IPS DF 6.9 (cell line): ENCODE measurements around the gene HDGFL3.
"Not testable (repeated sequence)": the region's sequence is repeated elsewhere in the genome, so short reads cannot be mapped to it uniquely, and the experiment has no call there.

Experiments used
- DNase-seq: peaks from one replicate; pipeline ENCODE4 v3.0.0-alpha.2; 2013; ENCODE audit warnings: low read depth, low spot score
- H3K27ac ChIP-seq: one replicate; pipeline ENCODE4 v1.5.1; 2013; ENCODE audit warnings: low read length, control low read depth
- H3K27me3 ChIP-seq: 2 replicates; pipeline ENCODE4 v1.6.1; 2013; ENCODE audit warnings: mild to moderate bottlenecking, low read length; ENCODE audit not compliant: control insufficient read depth, insufficient read depth
- H3K36me3 ChIP-seq: 2 replicates; pipeline ENCODE4 v1.6.1; 2013; ENCODE audit warnings: low read length; ENCODE audit not compliant: control insufficient read depth, insufficient read depth
- H3K4me1 ChIP-seq: 2 replicates; pipeline ENCODE4 v1.6.1; 2013; ENCODE audit warnings: low read length; ENCODE audit not compliant: control insufficient read depth, insufficient read depth
- H3K4me3 ChIP-seq: 2 replicates; pipeline ENCODE4 v1.5.1; 2013; ENCODE audit warnings: mild to moderate bottlenecking, low read length
- H3K9me3 ChIP-seq: 2 replicates; pipeline ENCODE4 v1.6.1; 2013; ENCODE audit warnings: low read length, inconsistent platforms; ENCODE audit not compliant: control insufficient read depth, insufficient read depth
- WGBS: extraction: QIAGEN DNeasy Blood & Tissue Kit; methylation state at CpG from one replicate; pipeline ENCODE4 v1.1.7; 2013; ENCODE audit warnings: mixed read lengths, missing lambda C conversion rate; ENCODE audit not compliant: insufficient read length, insufficient coverage; 5-methylcytosine and 5-hydroxymethylcytosine counted together

Gene HDGFL3

GRCh38 chr15:83207660-83208366 lies at the start of gene HDGFL3:
Gene HDGFL3 (minus strand): TSS chr15:83207823. CDS start chr15:83207414, 409 bp downstream.
- H3K9me3 ChIP-seq: no peaks in the 10 kb centered on the region
- peak within 1 kb of the TSS; percentile 89 for H3K4me3 ChIP-seq
- no CpG with 5 or more reads among the region's 94 CpGs for WGBS
- H3K27ac ChIP-seq: no peak within 1 kb of the TSS
- H3K4me1 ChIP-seq: peaks cover 3% of the 10 kb centered on the region; the same call in 1 of the 2 replicates
- H3K36me3 ChIP-seq: no peaks in the 10 kb centered on the region
- no peaks in the 10 kb centered on the region for H3K27me3 ChIP-seq
- no peak for DNase-seq

DNA sequence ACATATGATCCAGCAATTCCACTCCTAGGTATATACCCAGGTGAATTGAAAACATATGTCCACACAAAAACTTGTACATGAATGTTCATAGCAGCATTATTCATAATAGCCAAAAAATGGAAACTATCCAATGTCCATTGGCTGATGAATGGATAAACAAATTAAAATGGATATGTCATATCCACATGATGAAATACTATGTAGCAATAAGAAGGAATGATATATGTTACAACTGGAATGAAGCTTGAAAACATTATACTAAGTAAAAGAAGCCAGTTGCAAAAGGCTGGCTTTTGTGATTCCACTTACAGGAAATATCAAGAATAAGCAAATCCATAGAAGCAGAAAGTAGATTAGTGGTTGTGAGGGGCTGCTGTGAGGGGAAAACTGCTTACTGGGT lies 43.2 kb upstream of the HDGFL3 start:
- Histone ChIP-seq H3K4me1 (no peaks in the 10 kb centered on the region), H3K27me3 (no peaks in the 10 kb centered on the region), H3K9me3 (no peaks in the 10 kb centered on the region), H3K27ac (no peak overlapping the region), H3K36me3 (no peaks in the 10 kb centered on the region), H3K4me3 (no peak overlapping the region)
- no peak for DNase-seq

DNA sequence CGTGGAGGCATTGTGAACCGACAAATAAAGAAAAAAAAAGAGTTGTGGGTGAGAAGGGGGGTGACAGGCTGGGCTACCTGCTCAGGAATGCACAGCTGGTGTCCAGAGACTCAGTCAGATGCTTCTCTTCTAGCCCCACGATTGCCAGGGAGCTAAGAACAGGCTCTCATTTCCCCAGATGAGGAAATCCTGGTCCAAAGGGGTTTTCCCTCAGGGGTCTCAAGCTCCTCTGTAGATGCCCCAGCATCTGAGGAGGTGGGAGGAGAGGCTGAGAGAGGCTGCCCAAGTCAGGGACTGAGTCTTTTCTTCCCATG lies 41.4 kb upstream of the HDGFL3 start:
- no peak overlapping the region for H3K27ac ChIP-seq
- no peak for DNase-seq
- H3K27me3 ChIP-seq: no peaks in the 10 kb centered on the region

DNA sequence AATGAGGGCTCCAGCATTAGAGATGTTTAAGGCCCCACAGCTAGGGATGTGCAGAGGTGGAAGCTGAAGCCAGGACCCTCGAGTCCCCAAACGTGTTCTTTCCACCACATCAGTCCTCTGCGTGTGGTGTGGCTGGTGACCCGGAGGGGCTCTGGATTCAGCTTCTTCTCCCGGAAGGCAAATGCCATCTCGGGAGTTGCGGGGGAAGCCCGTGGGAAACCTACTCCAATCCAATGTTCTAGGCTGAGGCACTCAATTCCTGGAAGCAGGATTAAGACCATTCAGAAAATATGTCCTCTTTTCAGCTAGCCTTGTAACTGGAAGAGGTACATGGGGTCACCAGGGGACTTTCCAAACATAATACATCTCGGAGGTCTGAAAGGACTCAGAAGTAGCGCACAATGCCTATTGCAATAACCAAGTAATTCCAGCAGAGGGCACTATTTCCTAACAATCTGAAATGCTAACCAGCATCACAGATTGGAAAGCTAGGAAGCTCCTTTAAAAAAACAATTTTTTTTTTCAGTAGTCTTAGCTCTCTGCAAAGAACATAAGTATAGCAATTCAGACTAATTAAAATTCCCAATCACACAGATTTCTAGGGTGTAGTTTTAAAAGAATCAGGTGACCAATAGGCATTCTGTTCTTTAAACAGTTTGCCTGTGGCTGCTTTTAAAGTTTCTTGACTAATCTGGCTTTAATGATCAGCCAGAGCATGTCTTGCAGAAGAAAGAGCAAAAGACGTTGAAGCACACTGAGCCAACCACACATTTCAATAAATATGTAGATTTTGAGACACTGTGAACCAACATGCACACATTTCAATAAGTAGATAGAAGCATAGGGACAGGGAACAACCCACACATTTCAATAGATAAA lies 40.8 kb upstream of the HDGFL3 start:
- Histone ChIP-seq H3K9me3 (no peaks in the 10 kb centered on the region), H3K36me3 (no peaks in the 10 kb centered on the region), H3K4me1 (no peaks in the 10 kb centered on the region), H3K27ac (no peak overlapping the region), H3K4me3 (no peak overlapping the region), H3K27me3 (no peaks in the 10 kb centered on the region)
- WGBS: no CpG with 5 or more reads among the region's 11 CpGs
- DNase-seq: peak; percentile 63

More for the DNA sequence above, 41.4 kb upstream of the HDGFL3 start:
- Histone ChIP-seq H3K36me3 (no peaks in the 10 kb centered on the region), H3K4me1 (no peaks in the 10 kb centered on the region), H3K4me3 (no peak overlapping the region), H3K9me3 (no peaks in the 10 kb centered on the region)
- WGBS: no CpG with 5 or more reads among the region's 3 CpGs

- Histone ChIP-seq H3K27me3 (no peaks in the 10 kb centered on the region), H3K4me3 (no peak overlapping the region), H3K9me3 (no peaks in the 10 kb centered on the region), H3K36me3 (no peaks in the 10 kb centered on the region), H3K27ac (no peak overlapping the region), H3K4me1 (no peaks in the 10 kb centered on the region)
- no CpG with 5 or more reads among the region's 8 CpGs for WGBS
- DNase-seq: no peak
Observed at GRCh38 chr15:83243634-83244033, 36.0 kb upstream of the HDGFL3 start.

GRCh38 chr15:83230242-83230641 lies 22.6 kb upstream of the HDGFL3 start:
- no peaks in the 10 kb centered on the region; the same call in 1 of the 2 replicates for H3K9me3 ChIP-seq
- WGBS: no CpG with 5 or more reads among the region's 21 CpGs
- H3K4me3 ChIP-seq: no peak overlapping the region
- H3K27ac ChIP-seq: no peak overlapping the region
- no peaks in the 10 kb centered on the region for H3K36me3 ChIP-seq
- H3K4me1 ChIP-seq: no peaks in the 10 kb centered on the region
- no peaks in the 10 kb centered on the region for H3K27me3 ChIP-seq
- DNase-seq: no peak

- no peak for DNase-seq
- Histone ChIP-seq H3K27ac (no peak overlapping the region), H3K4me3 (no peak overlapping the region), H3K9me3 (no peaks in the 10 kb centered on the region; the same call in 1 of the 2 replicates), H3K4me1 (no peaks in the 10 kb centered on the region), H3K27me3 (no peaks in the 10 kb centered on the region), H3K36me3 (no peaks in the 10 kb centered on the region)
- WGBS: no CpG with 5 or more reads among the region's 9 CpGs
Observed at GRCh38 chr15:83225449-83225848, 17.8 kb upstream of the HDGFL3 start.

DNA sequence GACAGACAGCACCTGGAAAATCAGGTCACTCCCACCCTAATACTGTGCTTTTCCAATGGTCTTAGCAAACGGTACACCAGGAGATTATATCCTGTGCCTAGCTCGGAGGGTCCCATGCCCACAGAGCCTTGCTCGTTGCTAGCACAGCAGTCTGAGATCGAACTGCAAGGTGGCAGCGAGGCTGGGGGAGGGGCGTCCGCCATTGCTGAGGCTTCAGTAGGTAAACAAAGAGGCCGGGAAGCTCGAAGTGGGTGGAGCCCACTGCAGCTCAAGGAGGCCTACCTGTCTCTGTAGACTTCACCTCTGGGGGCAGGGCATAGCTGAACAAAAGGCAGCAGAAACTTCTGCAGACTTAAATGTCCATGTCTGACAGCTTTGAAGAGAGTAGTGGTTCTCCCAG lies 14.2 kb upstream of the HDGFL3 start:
- H3K27ac ChIP-seq, H3K9me3 ChIP-seq: not testable (repeated sequence)
- WGBS: no CpG with 5 or more reads among the region's 9 CpGs

GRCh38 chr15:83219026-83219425 lies 11.4 kb upstream of the HDGFL3 start:
- DNase-seq: no peak
- H3K9me3 ChIP-seq: no peaks in the 10 kb centered on the region
- no peak overlapping the region for H3K4me3 ChIP-seq
- no peaks in the 10 kb centered on the region for H3K4me1 ChIP-seq
- H3K27ac ChIP-seq: no peak overlapping the region
- WGBS: no CpG with 5 or more reads among the region's 1 CpG
- H3K36me3 ChIP-seq: no peaks in the 10 kb centered on the region
- H3K27me3 ChIP-seq: no peaks in the 10 kb centered on the region

More for the DNA sequence above, 14.2 kb upstream of the HDGFL3 start:
- H3K4me3 ChIP-seq, H3K27me3 ChIP-seq, H3K4me1 ChIP-seq, H3K36me3 ChIP-seq, DNase-seq: not testable (repeated sequence)

GRCh38 chr15:83215306-83215705 lies 7.7 kb upstream of the HDGFL3 start:
- Histone ChIP-seq H3K27ac (no peak overlapping the region), H3K27me3 (no peaks in the 10 kb centered on the region), H3K36me3 (no peaks in the 10 kb centered on the region), H3K9me3 (no peaks in the 10 kb centered on the region), H3K4me3 (no peak overlapping the region), H3K4me1 (no peaks in the 10 kb centered on the region)
- WGBS: no CpG with 5 or more reads among the region's 2 CpGs
- DNase-seq: no peak
